ENCODE results near the gene RXRG. TPM values are rescaled to one million over a fixed set of nuclear protein-coding genes. Genes with fewer than 3 reads are reported as not detected.

Gene RXRG
- total RNA-seq, 1 experiment from 2014 or later: not detected

DNA sequence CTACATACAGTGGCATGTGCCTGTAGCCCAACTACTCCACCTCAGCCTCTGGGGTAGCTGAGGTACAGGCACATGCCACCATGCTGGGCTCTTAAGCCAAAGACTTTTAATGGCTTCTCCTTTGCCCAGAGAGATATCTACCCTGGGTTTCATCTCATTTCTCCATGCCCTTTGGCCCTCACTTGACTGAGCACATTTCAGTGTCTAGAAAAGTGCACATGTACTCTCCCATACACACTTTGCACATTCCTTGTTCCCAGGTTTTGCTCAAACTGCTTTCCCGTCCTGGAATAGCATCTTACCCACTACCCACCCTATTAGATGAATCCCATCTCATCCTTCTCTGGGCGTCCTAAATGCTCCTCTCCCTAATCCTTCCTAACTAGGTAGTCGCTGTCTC, 10.2 kb upstream of the RXRG start:
- no peak overlapping the region for H3K4me3 ChIP-seq (ENCODE audit: low read length)
- CTCF ChIA-PET: no interaction called here
- no peak overlapping the region for H3K4me2 ChIP-seq (ENCODE audit: low read length)
- H3K9me2 ChIP-seq (replicated peaks; ENCODE audit: low read length): no peaks in the 10 kb centered on the region
- no peaks in the 10 kb centered on the region for H3K36me3 ChIP-seq (ENCODE audit: low read depth, low read length)
- TF ChIP-seq EZH2 (IDR thresholded peaks at IDR 0.05; ENCODE audit: low read length, unreplicated experiment): no peak
- TF ChIP-seq, protein P1, sequence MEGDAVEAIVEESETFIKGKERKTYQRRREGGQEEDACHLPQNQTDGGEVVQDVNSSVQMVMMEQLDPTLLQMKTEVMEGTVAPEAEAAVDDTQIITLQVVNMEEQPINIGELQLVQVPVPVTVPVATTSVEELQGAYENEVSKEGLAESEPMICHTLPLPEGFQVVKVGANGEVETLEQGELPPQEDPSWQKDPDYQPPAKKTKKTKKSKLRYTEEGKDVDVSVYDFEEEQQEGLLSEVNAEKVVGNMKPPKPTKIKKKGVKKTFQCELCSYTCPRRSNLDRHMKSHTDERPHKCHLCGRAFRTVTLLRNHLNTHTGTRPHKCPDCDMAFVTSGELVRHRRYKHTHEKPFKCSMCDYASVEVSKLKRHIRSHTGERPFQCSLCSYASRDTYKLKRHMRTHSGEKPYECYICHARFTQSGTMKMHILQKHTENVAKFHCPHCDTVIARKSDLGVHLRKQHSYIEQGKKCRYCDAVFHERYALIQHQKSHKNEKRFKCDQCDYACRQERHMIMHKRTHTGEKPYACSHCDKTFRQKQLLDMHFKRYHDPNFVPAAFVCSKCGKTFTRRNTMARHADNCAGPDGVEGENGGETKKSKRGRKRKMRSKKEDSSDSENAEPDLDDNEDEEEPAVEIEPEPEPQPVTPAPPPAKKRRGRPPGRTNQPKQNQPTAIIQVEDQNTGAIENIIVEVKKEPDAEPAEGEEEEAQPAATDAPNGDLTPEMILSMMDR (conservative IDR thresholded peaks at IDR 0.05; ENCODE audit: low read depth, low read length): no peak
- TF ChIP-seq EZH2phosphoT487 (IDR thresholded peaks at IDR 0.05; ENCODE audit: borderline replicate concordance, low read length): no peak
- no peaks in the 10 kb centered on the region; the same call in 1 of the 2 replicates for H3K4me1 ChIP-seq (ENCODE audit: insufficient read depth, low read length)
- H4K20me1 ChIP-seq (ENCODE audit: low read length): no peaks in the 10 kb centered on the region
- no peaks in the 10 kb centered on the region for H3K9me3 ChIP-seq (ENCODE audit: low read length)
- no peaks in the 10 kb centered on the region for H3F3A ChIP-seq (ENCODE audit: low read length, unreplicated experiment)
- H3K79me2 ChIP-seq (ENCODE audit: low read length): no peaks in the 10 kb centered on the region
- DNase-seq (no peak), ATAC-seq (no peak)
- no peak overlapping the region for H2AFZ ChIP-seq (ENCODE audit: low read length)
- no peak overlapping the region for H3K9ac ChIP-seq (ENCODE audit: low read length)
- intact Hi-C loops (cut with micrococcal nuclease): no loop called here
- no TSS peak for BruUV-seq (replicated peaks)
- POLR2A ChIA-PET (ENCODE audit: unreplicated experiment): no interaction called here
- peaks cover 24% of the 10 kb centered on the region for H3K27me3 ChIP-seq (ENCODE audit: low read length)
- H3K27ac ChIP-seq (ENCODE audit: low read length): no peak overlapping the region

DNA sequence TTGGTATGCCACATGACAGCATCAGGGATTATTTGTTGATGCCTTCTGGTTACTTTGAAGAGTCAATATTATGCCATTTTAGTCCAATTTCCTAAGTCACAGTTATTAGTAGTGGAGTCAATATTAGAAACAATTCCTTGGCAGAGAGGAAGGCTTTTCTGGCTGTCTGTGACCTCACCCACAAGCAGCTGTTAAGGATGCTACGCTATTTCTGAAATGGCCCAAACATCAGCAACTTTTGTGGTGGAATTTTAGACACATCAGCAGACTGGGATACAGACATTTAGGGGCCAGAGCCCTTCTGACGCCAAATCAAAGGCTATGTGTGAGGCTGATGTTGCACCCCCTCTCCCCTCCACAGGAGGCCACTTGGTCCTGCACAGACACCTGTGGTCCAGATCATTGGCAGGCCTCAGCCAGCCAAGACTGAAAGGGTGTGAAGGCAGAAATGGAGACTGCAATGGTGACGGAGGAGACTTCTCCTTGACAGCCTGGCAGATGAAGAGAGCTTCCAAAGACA, 9.2 kb upstream of the RXRG start:
- intact Hi-C loops (cut with micrococcal nuclease): no loop called here
- no peaks in the 10 kb centered on the region for H3K36me3 ChIP-seq (ENCODE audit: low read depth, low read length)
- no TSS peak for BruUV-seq (replicated peaks)
- H3K4me1 ChIP-seq (ENCODE audit: insufficient read depth, low read length): no peaks in the 10 kb centered on the region; the same call in 1 of the 2 replicates
- no peak for ATAC-seq
- H3K9me2 ChIP-seq (replicated peaks; ENCODE audit: low read length): no peaks in the 10 kb centered on the region
- no peak for DNase-seq
- H3F3A ChIP-seq (ENCODE audit: low read length, unreplicated experiment): no peaks in the 10 kb centered on the region
- no peak overlapping the region for H3K4me2 ChIP-seq (ENCODE audit: low read length)
- TF ChIP-seq, protein P1 (conservative IDR thresholded peaks at IDR 0.05; ENCODE audit: low read depth, low read length): no peak
- TF ChIP-seq EZH2 (IDR thresholded peaks at IDR 0.05; ENCODE audit: low read length, unreplicated experiment) (no peak), EZH2phosphoT487 (IDR thresholded peaks at IDR 0.05; ENCODE audit: borderline replicate concordance, low read length) (no peak)
- POLR2A ChIA-PET (ENCODE audit: unreplicated experiment): no interaction called here
- CTCF ChIA-PET: no interaction called here
- no peak overlapping the region for H2AFZ ChIP-seq (ENCODE audit: low read length)
- no peaks in the 10 kb centered on the region for H3K9me3 ChIP-seq (ENCODE audit: low read length)
- H3K27ac ChIP-seq (ENCODE audit: low read length): no peak overlapping the region
- H3K79me2 ChIP-seq (ENCODE audit: low read length): no peaks in the 10 kb centered on the region
- no peaks in the 10 kb centered on the region for H4K20me1 ChIP-seq (ENCODE audit: low read length)
- no peak overlapping the region for H3K9ac ChIP-seq (ENCODE audit: low read length)
- H3K27me3 ChIP-seq (ENCODE audit: low read length): peaks cover 26% of the 10 kb centered on the region
- no peak overlapping the region for H3K4me3 ChIP-seq (ENCODE audit: low read length)

DNA sequence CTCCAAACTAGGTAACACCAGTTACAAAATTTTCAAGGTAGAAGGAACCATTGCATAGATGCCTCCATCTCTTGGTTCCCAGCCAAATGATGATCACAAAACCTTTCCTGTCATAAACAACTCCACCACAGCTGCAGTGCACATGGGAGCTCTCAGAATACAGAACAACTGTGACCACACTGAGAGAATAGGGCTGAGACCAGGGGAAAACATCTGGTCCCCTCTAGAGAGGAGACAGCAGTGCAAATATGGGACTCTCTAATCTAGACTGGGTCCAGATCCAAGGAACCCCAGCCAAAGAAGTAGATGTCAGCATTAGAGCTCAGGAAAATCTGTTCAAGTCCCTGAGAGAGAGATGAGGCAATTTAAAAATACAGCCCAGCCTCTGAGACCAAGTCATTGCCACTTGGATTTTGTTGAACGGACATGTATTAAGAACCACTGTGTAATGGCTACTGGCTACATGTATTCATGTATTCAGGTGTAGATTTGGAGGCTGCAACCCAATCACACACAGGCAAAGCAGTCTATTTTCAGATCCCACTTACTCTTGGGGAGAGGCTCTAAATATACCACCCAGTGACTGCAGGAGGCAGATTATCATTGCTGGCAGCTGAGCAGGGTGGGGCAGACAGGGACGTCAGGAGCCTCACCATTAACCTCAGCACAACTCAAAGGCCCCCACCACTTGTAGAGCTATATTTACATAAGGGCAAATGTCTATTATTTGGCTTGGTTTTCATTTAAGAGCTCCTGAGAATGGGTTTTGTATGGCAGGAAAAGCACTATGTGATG, 7.6 kb upstream of the RXRG start:
- Histone ChIP-seq H2AFZ (ENCODE audit: low read length) (no peak overlapping the region), H3K9me2 (replicated peaks; ENCODE audit: low read length) (no peaks in the 10 kb centered on the region), H3K4me1 (ENCODE audit: insufficient read depth, low read length) (no peaks in the 10 kb centered on the region; the same call in 1 of the 2 replicates), H3K27ac (ENCODE audit: low read length) (no peak overlapping the region), H3F3A (ENCODE audit: low read length, unreplicated experiment) (no peaks in the 10 kb centered on the region), H3K9me3 (ENCODE audit: low read length) (no peaks in the 10 kb centered on the region), H3K4me3 (ENCODE audit: low read length) (no peak overlapping the region), H3K36me3 (ENCODE audit: low read depth, low read length) (no peaks in the 10 kb centered on the region), H3K27me3 (ENCODE audit: low read length) (peaks cover 26% of the 10 kb centered on the region), H3K9ac (ENCODE audit: low read length) (no peak overlapping the region), H4K20me1 (ENCODE audit: low read length) (no peaks in the 10 kb centered on the region), H3K4me2 (ENCODE audit: low read length) (no peak overlapping the region), H3K79me2 (ENCODE audit: low read length) (no peaks in the 10 kb centered on the region)
- DNase-seq: no peak
- ATAC-seq: no peak
- CTCF ChIA-PET: no interaction called here
- no TSS peak for BruUV-seq (replicated peaks)
- intact Hi-C loops (cut with micrococcal nuclease): no loop called here
- TF ChIP-seq EZH2phosphoT487 (IDR thresholded peaks at IDR 0.05; ENCODE audit: borderline replicate concordance, low read length) (no peak), EZH2 (IDR thresholded peaks at IDR 0.05; ENCODE audit: low read length, unreplicated experiment) (no peak)
- TF ChIP-seq, protein P1 (conservative IDR thresholded peaks at IDR 0.05; ENCODE audit: low read depth, low read length): no peak
- POLR2A ChIA-PET (ENCODE audit: unreplicated experiment): no interaction called here
